HG03460 (cell line): ENCODE measurements around the gene RAPGEF1.

Source experiments
- ATAC-seq: cut with Tn5 transposase; IDR thresholded peaks from one replicate; pipeline ENCODE4 v1.9.1; 2021; ENCODE audit not compliant: unreplicated experiment

The RAPGEF1 gene

GRCh38 chr9:131708226-131709002, 31.5 kb downstream of the RAPGEF1 start:
- no peak for ATAC-seq

- no peak for ATAC-seq
These were observed 32.1 kb downstream of the RAPGEF1 start for GRCh38 chr9:131707733-131708157.

GRCh38 chr9:131707050-131707449, 32.8 kb downstream of the RAPGEF1 start:
- no peak for ATAC-seq

- no peak for ATAC-seq
These were observed 33.3 kb downstream of the RAPGEF1 start for GRCh38 chr9:131706608-131706970.

- ATAC-seq: no peak
These were observed 34.9 kb downstream of the RAPGEF1 start for GRCh38 chr9:131704988-131705387.

GRCh38 chr9:131704141-131704983, 35.5 kb downstream of the RAPGEF1 start:
- no peak for ATAC-seq

- ATAC-seq: no peak
These were observed 36.2 kb downstream of the RAPGEF1 start for GRCh38 chr9:131703697-131704096.

- ATAC-seq: no peak
These were observed 37.0 kb downstream of the RAPGEF1 start for GRCh38 chr9:131702911-131703310.

- ATAC-seq: no peak
These were observed 38.0 kb downstream of the RAPGEF1 start for GRCh38 chr9:131701789-131702337.

- no peak for ATAC-seq
These were observed 38.5 kb downstream of the RAPGEF1 start for GRCh38 chr9:131701436-131701781.

- no peak for ATAC-seq
These were observed 39.0 kb downstream of the RAPGEF1 start for GRCh38 chr9:131700765-131701435.

GRCh38 chr9:131700076-131700475, 39.8 kb downstream of the RAPGEF1 start:
- ATAC-seq: no peak

- ATAC-seq: no peak
These were observed 41.3 kb downstream of the RAPGEF1 start for GRCh38 chr9:131698618-131698985.

GRCh38 chr9:131697908-131698617, 41.8 kb downstream of the RAPGEF1 start:
- no peak for ATAC-seq

- no peak for ATAC-seq
These were observed 42.8 kb downstream of the RAPGEF1 start for GRCh38 chr9:131697097-131697496.

GRCh38 chr9:131695836-131696460, 43.9 kb downstream of the RAPGEF1 start:
- ATAC-seq: no peak

GRCh38 chr9:131695366-131695765, 44.5 kb downstream of the RAPGEF1 start:
- ATAC-seq: no peak

GRCh38 chr9:131693651-131694597, 46.0 kb downstream of the RAPGEF1 start:
- no peak for ATAC-seq
